Erythroblast (primary cell): ENCODE results near the gene FSCN2.

ENCODE experiments used
- DNase-seq, 2 experiments: peaks; one replicate each; lab custom pipeline; 2025; lab: John Stamatoyannopoulos, UW
- GATA1 ChIP-seq: IDR thresholded peaks from 2 replicates; pipeline ENCODE4 v1.6.1; 2011; ENCODE audit warnings: low read depth, mild to moderate bottlenecking, control low read depth, low read length, moderate library complexity
- POLR2A ChIP-seq: IDR thresholded peaks from 2 replicates; pipeline ENCODE4 v1.6.1; 2011; ENCODE audit warnings: mild to moderate bottlenecking, low read length

The FSCN2 gene

GRCh38 chr17:81543756-81544155 is 15.6 kb downstream of the FSCN2 start:
- no peak for DNase-seq
- TF ChIP-seq GATA1, result no peak
- no peak for TF ChIP-seq POLR2A

GRCh38 chr17:81544281-81544974 is 16.3 kb downstream of the FSCN2 start:
- DNase-seq, result no peak
- TF ChIP-seq POLR2A (no peak), GATA1 (no peak)

GRCh38 chr17:81545160-81545949 is 17.2 kb downstream of the FSCN2 start:
- no peak for DNase-seq
- TF ChIP-seq POLR2A, result no peak
- TF ChIP-seq GATA1, result no peak

GRCh38 chr17:81546906-81547613 is 18.9 kb downstream of the FSCN2 start:
- TF ChIP-seq POLR2A (no peak), GATA1 (no peak)
- DNase-seq, result no peak

- no peak for DNase-seq
- TF ChIP-seq POLR2A (no peak), GATA1 (no peak)
These were observed 19.4 kb downstream of the FSCN2 start for GRCh38 chr17:81547614-81547982.

GRCh38 chr17:81549031-81549557 is 20.9 kb downstream of the FSCN2 start:
- no peak for TF ChIP-seq POLR2A
- TF ChIP-seq GATA1, result no peak
- DNase-seq, result no peak

GRCh38 chr17:81549826-81550225 is 21.6 kb downstream of the FSCN2 start:
- DNase-seq, result no peak
- TF ChIP-seq GATA1 (no peak), POLR2A (no peak)

GRCh38 chr17:81550285-81550684 is 22.1 kb downstream of the FSCN2 start:
- TF ChIP-seq POLR2A (no peak), GATA1 (no peak)
- DNase-seq, result no peak

GRCh38 chr17:81550830-81551457 is 22.8 kb downstream of the FSCN2 start:
- DNase-seq, result no peak
- no peak for TF ChIP-seq GATA1
- no peak for TF ChIP-seq POLR2A

- TF ChIP-seq POLR2A (no peak), GATA1 (no peak)
- DNase-seq, result peak; percentile 62 to 81
These were observed 23.5 kb downstream of the FSCN2 start for GRCh38 chr17:81551458-81552243.

GRCh38 chr17:81552244-81553017 is 24.3 kb downstream of the FSCN2 start, which contains the start of gene FAAP100:
TSS of gene FAAP100 (minus strand) at chr17:81552353. CDS start at chr17:81552330, 23 bp downstream.
- DNase-seq, result peak; percentile 91 to 94
- TF ChIP-seq POLR2A (peak; percentile 61), GATA1 (no peak)
